ENCODE data around the gene TBPL2.

- TF ChIP-seq, protein P1, sequence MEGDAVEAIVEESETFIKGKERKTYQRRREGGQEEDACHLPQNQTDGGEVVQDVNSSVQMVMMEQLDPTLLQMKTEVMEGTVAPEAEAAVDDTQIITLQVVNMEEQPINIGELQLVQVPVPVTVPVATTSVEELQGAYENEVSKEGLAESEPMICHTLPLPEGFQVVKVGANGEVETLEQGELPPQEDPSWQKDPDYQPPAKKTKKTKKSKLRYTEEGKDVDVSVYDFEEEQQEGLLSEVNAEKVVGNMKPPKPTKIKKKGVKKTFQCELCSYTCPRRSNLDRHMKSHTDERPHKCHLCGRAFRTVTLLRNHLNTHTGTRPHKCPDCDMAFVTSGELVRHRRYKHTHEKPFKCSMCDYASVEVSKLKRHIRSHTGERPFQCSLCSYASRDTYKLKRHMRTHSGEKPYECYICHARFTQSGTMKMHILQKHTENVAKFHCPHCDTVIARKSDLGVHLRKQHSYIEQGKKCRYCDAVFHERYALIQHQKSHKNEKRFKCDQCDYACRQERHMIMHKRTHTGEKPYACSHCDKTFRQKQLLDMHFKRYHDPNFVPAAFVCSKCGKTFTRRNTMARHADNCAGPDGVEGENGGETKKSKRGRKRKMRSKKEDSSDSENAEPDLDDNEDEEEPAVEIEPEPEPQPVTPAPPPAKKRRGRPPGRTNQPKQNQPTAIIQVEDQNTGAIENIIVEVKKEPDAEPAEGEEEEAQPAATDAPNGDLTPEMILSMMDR (IDR thresholded peaks at IDR 0.05), result no peak
- no peak for TF ChIP-seq POLR2A (IDR thresholded peaks at IDR 0.05)
Measured at GRCh38 chr14:55477680-55478079, 37.3 kb upstream of the TBPL2 start.

Measured in right lobe of liver (tissue), 4 donors.